ENCODE results near the gene JADE2. TPM values are rescaled to one million over a fixed set of nuclear protein-coding genes. Genes with fewer than 3 reads are reported as not detected.

Gene JADE2
- total RNA-seq, 1 experiment from 2014 or later, result 39.9 TPM

- DNase-seq (ENCODE audit: low read depth, low spot score) (no peak), ATAC-seq (no peak)
- H3K4me3 ChIP-seq (replicated peaks in 1 of 2; ENCODE audit: low read depth in 1 of 2, low read length in 2 of 2), result no peak overlapping the region
- H3K9me2 ChIP-seq (ENCODE audit: insufficient read depth), result no peaks in the 10 kb centered on the region
- H3K27ac ChIP-seq (ENCODE audit: low read depth, low read length), result no peak overlapping the region
- H3K36me3 ChIP-seq (ENCODE audit: control insufficient read depth in 1 of 2, insufficient read depth in 2 of 2, low read length in 2 of 2), result peaks cover 21 to 31% of the 10 kb centered on the region in 2 experiments; a peak in 3 of 4 replicates
- H3K4me1 ChIP-seq (ENCODE audit: control insufficient read depth in 1 of 2, insufficient read depth in 2 of 2, low read length in 2 of 2), result no peaks in the 10 kb centered on the region
- H3K79me2 ChIP-seq (ENCODE audit: insufficient read depth, low read length), result no peaks in the 10 kb centered on the region
- no peak overlapping the region for H2AFZ ChIP-seq (ENCODE audit: low read depth, low read length, poor library complexity, severe bottlenecking)
- TF ChIP-seq TCF7L2 (IDR thresholded peaks at IDR 0.05; ENCODE audit: borderline replicate concordance, extremely low read depth, insufficient read depth, insufficient read length) (no peak), ATF3 (IDR thresholded peaks at IDR 0.05) (no peak), SIN3A (IDR thresholded peaks at IDR 0.05; ENCODE audit: low read depth) (no peak), JUND (IDR thresholded peaks at IDR 0.05) (no peak)
- H4K20me1 ChIP-seq (ENCODE audit: insufficient read depth), result no peaks in the 10 kb centered on the region
- no TSS peak for BruUV-seq (replicated peaks)
- H3K4me2 ChIP-seq (ENCODE audit: low read length), result no peak overlapping the region
- no peaks in the 10 kb centered on the region for H3K9me3 ChIP-seq (ENCODE audit: control insufficient read depth in 1 of 2, insufficient read depth in 1 of 2, low read depth in 1 of 2, low read length in 2 of 2)
- ChIA-PET POLR2A (interaction anchor here (0.6 kb wide), 1 partner anchor 24 kb away, joined by 3 read pairs; no protein-coding TSS in a partner anchor), CTCF (no interaction called here), RAD21 (ENCODE audit: low non-redundant PET in 1 of 2, low total read pairs in 2 of 2, uncharacterized antibody in 2 of 2, unreplicated experiment in 2 of 2) (no interaction called here)
- H3K27me3 ChIP-seq (ENCODE audit: insufficient read depth, low read length), result no peaks in the 10 kb centered on the region
- intact Hi-C loops (cut with micrococcal nuclease), result no loop called here
- no peak overlapping the region for H3K9ac ChIP-seq (ENCODE audit: low read length)
These were observed 81.3 kb downstream of the JADE2 start for GRCh38 chr5:134606726-134607125.

- intact Hi-C loops (cut with micrococcal nuclease), result no loop called here
- ChIA-PET POLR2A (no interaction called here), CTCF (interaction anchor here (2.2 kb wide), 1 partner anchor 21 kb away, joined by 8 read pairs; no protein-coding TSS in a partner anchor), RAD21 (ENCODE audit: low non-redundant PET in 1 of 2, low total read pairs in 2 of 2, uncharacterized antibody in 2 of 2, unreplicated experiment in 2 of 2) (no interaction called here)
- H3K36me3 ChIP-seq (ENCODE audit: control insufficient read depth in 1 of 2, insufficient read depth in 2 of 2, low read length in 2 of 2), result peaks cover 25 to 31% of the 10 kb centered on the region in 2 experiments; a peak in 3 of 4 replicates
- DNase-seq (ENCODE audit: low read depth, low spot score) (no peak), ATAC-seq (no peak)
- no peaks in the 10 kb centered on the region for H3K9me3 ChIP-seq (ENCODE audit: control insufficient read depth in 1 of 2, insufficient read depth in 1 of 2, low read depth in 1 of 2, low read length in 2 of 2)
- no peaks in the 10 kb centered on the region for H3K27me3 ChIP-seq (ENCODE audit: insufficient read depth, low read length)
- no peaks in the 10 kb centered on the region for H3K79me2 ChIP-seq (ENCODE audit: insufficient read depth, low read length)
- no peak for TF ChIP-seq SRF (IDR thresholded peaks at IDR 0.05; ENCODE audit: low read depth)
- TF ChIP-seq EGR1 (IDR thresholded peaks at IDR 0.05; ENCODE audit: low read depth), result no peak
- TF ChIP-seq REST (IDR thresholded peaks at IDR 0.05; ENCODE audit: low read depth), result no peak
- no peak for TF ChIP-seq ATF3 (IDR thresholded peaks at IDR 0.05)
- no peak for TF ChIP-seq ELF1 (IDR thresholded peaks at IDR 0.05; ENCODE audit: borderline replicate concordance, low read depth)
- no peak for TF ChIP-seq EZH2 (IDR thresholded peaks at IDR 0.05)
- no peak for TF ChIP-seq CBX3 (IDR thresholded peaks at IDR 0.05; ENCODE audit: low read depth)
- H3K9ac ChIP-seq (ENCODE audit: low read length), result no peak overlapping the region
- H3K4me3 ChIP-seq (replicated peaks in 1 of 2; ENCODE audit: low read depth in 1 of 2, low read length in 2 of 2), result no peak overlapping the region
- H4K20me1 ChIP-seq (ENCODE audit: insufficient read depth), result no peaks in the 10 kb centered on the region
- H3K4me1 ChIP-seq (ENCODE audit: control insufficient read depth in 1 of 2, insufficient read depth in 2 of 2, low read length in 2 of 2), result no peaks in the 10 kb centered on the region
- H3K27ac ChIP-seq (ENCODE audit: low read depth, low read length), result no peak overlapping the region
- H3K4me2 ChIP-seq (ENCODE audit: low read length), result no peak overlapping the region
- no peak overlapping the region for H2AFZ ChIP-seq (ENCODE audit: low read depth, low read length, poor library complexity, severe bottlenecking)
- no TSS peak for BruUV-seq (replicated peaks)
- H3K9me2 ChIP-seq (ENCODE audit: insufficient read depth), result no peaks in the 10 kb centered on the region
These were observed 83.1 kb downstream of the JADE2 start for GRCh38 chr5:134608555-134608954.
